HG03520 (cell line): ENCODE data around the gene SLC7A5.
"Not testable (repeated sequence)": the region's sequence is repeated elsewhere in the genome, so short reads cannot be mapped to it uniquely, and the experiment has no call there.

Experiments
- ATAC-seq: cut with Tn5 transposase; IDR thresholded peaks from one replicate; pipeline ENCODE4 v1.9.1; 2021; ENCODE audit warnings: mild to moderate bottlenecking, moderate library complexity; ENCODE audit not compliant: unreplicated experiment

Gene SLC7A5

DNA sequence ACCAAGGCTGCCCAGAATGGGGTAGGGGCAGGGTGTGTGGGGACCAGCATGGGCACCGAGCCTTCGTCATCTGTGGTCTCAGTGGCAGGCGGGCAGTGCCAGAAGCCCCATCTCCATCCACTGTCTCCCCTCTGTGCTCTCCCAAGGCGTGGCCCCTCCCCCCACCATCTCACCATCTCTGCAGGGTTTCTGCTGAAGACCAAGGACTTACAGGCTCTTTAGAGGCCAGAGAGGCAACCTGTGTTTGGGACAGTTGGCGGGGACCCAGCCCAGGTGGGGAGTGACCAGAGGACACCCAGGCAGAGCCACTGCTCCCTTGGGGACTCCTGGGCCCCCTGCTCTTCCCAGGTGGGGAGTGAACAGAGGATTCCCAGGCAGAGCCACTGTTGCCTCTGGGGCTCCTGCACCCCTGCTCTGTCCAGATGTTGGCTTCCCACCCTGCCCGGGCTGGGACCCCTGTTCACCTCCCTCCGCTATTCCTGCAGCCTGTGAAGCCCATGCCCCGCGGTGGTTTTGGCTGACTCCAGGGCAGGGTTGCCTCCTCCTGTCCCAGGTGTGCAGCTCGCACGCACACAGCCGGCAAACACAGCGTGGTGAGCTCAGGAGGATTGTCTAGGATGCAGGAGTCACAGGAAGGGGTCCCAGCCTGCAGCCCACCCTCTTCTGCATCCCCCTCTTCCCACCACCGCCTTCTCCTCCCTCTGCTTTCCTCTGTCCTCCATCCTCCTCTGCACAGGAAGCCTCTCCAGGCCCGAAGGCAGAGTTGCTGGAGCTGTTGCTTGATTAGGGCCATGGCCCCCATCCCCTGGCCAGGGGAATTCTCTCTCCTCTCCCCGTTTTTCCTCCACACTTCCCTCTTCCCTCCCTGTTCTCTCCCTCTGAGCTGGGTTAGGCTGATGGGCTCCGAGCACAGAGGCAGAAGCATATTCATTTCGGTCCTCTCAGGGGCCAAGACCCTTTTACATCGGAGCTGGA is 45.0 kb downstream of the SLC7A5 start:
- no peak for ATAC-seq

DNA sequence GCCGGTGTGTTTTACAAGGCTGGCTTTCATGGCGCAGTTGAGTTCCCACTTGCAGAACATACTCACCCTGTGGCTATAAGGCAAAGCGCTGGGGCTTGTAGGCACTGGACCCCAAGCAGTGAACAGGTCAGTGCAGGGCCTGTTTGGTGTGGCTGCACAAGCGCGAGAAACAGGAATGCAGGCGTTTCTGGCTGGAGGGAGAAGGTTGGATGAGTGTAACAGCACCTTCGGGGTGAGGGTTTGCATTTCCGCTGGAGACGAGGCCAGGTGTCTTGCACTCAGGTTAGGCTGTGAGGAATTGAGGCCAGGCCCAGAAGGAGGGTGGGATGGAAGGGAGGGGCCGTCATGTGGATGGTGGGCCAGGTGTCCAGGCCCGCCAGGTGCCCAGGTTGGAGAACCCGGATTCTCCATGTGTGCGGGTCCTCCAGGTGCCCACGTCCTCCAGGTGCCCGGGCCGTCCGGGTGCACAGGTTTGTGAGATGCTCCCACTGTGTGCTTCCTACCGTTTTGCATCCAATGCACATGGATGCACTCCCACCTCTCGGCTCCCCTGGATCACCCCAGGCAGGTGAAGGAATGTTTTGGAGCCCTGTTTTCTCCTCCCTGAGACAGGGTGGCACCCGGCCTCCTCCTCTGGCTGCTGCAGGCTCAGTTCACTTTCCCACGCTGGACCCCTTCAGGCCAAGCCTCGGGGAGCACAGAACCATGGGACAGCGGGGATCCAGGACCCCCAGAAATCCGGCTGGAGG is 46.0 kb downstream of the SLC7A5 start:
- ATAC-seq, result no peak

DNA sequence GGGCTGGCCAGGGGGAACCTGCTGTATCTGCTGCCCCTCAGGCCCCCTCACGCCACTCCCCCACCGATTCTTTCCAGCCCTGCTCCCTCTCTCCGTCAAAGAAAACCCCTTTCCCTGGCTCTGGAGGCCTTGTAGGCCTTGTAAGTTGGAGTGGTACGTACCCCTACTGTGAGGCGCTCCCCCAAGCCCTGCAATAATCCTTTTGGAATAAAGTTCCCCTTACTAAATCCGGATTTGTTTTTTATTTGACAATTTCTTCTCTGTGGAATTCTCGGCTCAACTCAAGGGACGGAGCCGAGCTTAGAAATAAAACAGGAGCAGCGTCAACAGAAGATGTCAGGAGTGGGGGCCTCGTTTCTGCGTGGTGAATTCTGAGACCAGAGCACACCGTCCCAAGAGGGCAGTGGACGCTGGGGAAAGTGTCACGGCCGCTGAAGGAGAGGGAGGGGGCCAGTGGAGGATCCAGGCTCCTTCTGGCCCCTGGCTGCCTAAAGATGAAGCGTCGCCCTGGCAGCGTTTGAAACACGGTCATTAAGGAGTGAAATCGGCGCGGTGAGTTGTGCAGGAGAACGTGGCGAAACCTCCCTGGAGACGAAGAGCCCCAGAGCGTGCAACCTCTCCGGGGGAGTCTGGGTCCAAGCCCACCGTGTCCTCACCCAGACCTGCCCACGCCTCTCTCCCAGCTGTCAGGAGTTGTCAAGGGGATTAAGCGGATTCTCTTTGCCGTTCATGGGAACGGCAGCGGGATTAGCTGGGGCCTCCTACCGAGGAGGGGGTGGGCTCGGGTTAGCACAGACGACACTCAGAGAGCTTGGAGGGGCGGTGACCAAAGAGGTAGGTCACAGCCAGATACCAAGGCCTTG is 47.0 kb downstream of the SLC7A5 start:
- ATAC-seq, result no peak

DNA sequence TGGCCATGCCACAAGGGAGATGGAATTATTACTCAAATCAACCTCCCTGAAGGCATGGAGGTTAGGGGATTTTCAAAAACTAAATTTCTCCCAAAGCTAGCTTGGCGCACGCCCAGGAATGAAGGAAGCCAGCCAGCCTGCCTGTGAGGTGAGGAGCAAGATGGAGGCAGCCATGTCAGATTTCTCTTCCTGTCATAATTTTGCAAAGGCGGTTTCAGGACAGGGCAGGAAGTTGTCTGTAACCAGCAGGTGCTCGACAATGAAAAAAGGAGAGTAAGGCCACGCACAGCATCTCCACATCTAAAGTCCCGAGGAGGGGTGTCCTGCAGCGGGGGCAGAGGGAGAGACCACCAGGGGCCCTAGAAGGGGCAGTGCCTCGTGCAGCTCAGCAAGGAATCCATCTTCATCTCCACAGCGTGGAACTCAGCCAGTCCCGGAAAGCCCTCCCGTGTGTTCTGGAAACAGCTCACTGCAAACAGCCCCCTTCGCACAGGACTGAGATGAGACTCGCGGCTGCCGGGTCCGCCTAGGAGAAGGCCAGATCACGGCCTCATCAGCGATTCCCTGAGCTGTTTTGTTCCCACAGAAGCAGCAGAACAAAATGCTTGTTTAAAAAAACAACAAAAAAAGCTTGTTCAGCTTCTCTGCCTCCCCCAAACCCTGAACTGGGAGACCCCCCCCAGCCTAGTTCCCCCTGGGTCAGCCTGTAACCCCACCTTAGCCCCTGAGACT is 47.8 kb downstream of the SLC7A5 start:
- no peak for ATAC-seq

DNA sequence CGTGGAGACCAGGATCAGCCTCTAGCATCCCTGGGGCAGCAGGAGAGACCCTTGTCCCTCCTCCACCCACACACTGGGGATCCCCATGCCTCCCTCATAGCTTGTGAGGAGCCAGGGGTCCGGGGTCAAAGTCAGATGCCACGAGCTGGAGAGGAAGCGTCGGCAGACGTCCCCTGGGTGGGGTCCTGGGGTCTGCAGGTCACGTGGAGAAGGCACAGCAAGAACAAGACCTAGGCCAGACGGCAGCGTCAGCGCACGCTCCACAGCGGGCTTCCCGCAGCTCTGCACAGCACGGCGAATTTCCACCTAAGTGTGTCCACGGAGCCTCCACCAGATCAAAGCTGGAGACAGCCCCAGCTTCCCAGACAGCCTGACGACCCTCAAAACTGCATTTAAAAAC is 49.3 kb downstream of the SLC7A5 start:
- no peak for ATAC-seq

DNA sequence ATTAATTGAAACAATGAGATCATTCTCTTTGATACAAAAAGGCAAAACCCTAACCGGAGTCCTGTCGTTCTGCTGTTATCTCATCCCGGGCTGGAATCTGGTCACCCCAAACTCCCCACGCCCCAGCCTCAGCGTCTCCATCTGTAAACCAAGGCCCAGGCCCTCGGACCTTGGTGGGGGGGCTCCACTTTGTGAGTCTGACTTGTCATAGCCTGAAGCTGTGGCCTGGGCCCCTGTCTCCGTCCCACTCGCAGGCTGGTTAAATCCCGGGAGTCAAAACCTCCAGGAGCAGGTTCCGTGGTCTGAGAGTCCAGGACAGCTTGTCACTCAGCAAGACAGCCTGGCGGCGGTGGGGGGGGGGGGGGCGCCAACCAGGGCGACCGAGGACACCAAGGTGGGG is 50.0 kb downstream of the SLC7A5 start:
- no peak for ATAC-seq

DNA sequence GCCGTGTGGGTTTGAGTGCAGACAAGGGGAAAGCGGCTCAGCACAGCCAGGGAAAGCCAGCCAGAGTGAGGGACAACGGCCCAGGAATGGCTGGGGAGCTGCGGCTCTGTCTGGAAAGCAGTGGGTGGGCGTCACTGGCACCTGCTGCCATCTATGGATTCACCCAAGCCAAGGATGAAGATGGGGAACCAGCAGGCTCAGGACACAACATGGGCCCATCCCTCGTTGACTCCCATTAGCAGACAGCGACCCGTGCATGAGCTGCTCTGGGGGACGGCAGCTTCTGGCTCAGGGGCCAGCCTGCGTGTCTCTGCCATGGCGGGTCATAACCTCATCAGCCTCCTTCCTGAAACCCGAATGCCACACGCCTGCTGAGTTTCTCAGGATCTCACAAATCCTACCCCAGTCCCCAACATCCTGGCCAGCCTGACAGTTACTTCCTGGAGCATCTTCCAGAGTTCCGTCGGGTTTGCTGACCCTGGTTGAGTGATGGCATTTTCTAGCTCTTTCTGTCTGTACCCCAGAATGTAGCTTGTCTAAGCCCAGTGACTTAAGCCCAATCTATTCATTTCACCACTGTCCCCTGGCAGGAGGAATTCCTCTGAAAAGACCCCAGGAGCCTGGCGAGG is 50.7 kb downstream of the SLC7A5 start:
- no peak for ATAC-seq

DNA sequence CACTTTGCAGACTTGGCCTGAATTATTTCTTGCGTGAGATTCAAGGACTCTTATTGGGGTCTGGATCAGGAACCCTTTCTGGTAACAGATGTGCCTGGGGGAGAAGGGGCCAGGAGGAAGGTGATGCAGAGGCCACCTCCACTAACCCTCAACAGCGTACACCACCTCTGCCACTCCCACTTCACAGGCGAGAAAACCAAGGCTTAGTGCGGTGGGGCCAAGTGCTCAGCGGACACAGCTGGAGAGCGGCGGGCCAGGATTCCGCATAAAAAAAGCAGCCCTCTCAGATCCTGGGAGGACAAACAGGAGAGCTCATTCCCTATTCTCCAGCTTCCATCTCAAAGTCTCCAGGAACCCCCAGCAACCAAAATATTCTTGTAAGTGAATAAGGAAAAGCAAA is 51.4 kb downstream of the SLC7A5 start:
- ATAC-seq, result no peak

DNA sequence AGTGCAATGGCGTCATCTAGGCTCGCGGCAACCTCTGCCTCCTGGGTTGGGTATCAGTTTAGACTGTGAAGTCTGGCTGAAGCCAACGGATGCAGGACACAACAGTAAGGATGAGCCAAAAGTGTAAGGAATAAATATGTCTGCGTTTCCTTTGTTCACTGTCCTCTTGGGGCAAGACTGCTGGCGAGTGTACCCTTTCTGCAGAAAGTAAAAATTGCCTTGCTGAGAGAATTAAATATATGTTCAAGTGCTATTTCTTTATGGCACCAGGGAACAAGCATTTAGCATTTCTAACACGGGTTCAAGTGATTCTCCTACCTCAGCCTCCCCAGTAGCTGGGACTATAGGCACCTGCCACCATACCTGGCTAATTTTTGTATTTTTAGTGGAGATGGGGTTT is 51.9 kb downstream of the SLC7A5 start:
- ATAC-seq, result not testable (repeated sequence)

DNA sequence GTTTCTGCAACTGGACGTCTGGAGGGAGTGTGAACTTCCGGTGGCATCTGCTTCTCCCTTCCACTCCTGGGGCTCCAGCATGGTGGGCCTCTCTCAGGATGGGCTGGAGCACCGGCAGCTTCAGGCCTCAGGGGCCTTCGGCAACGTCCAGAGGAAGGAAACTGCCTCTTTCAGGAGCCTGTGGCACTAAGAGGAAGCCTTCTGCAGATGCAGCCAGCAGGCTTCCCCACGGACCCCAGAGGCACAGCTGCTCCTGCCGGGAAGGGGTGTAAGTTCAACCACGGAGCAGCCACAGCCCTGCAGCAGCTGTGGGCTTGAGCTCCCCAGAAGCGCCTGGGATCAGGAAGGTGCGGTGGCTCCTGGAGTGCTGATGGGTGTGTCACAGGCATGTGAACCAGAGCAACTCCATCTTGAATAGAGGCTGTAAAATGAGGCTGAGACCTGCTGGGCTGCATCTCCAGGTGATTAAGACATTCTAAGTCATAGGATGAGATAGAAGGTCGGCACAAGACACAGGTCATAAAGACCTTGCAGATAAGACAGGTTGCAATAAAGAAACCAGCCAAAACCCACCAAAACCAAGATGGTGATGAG is 52.7 kb downstream of the SLC7A5 start:
- ATAC-seq, result no peak

DNA sequence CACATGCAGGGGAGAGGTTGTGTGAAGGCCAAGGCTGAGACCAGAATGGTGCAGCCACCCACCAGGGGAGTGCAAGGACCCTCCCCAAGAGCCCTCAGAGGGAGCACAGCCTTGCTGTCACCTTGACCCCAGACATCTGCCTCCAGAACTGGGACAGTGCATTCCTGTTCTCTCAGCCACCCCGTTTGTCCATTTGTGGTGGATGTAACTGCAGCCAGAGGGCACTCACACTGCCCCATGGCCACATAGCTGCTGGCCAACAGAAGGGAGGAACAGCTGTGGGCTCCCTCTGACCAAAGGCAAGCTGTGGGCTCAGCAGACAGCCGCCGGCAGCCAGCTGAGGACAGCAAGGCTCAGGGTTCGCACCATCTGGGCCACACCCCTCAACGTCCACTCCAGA is 53.7 kb downstream of the SLC7A5 start:
- no peak for ATAC-seq

DNA sequence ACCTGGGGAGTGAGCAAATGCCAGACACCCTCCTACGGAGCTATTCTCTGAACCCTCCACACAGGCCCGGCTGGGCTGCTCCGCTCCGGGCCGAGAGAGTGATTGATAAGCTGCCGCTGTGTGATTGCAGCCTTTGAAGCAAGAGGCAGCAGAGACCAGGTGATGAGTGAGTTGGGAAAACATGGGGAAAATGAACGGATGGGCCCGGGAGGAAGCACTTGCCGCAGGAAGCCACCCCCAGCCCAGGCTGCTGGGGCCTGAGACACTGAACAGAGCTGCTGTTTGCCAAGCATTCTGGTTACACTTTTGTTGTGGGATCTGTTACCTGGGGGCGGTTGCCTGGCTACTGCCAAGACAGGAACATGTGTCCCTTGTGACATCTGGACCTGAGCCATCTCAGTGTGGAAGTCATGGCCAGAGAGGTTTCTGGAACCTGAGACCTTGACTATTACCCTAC is 57.1 kb downstream of the SLC7A5 start:
- no peak for ATAC-seq

DNA sequence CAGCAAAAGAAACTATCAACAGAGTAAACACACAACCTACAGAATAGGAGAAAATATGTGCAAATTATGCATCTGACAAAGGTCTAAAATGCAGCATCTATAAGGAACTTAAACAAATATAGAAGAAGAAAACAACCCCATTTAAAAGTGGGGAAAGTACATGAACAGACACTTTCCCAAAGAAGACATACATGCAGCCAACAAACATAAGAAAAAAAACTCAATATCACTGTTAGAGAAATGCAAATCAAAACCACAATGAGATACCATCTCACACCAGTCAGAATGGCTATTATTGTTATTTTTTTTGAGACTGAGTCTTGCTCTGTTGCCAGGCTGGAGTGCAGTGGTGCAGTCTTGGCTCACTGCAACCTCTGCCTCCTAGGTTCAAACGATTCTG is 57.9 kb downstream of the SLC7A5 start:
- ATAC-seq, result not testable (repeated sequence)

DNA sequence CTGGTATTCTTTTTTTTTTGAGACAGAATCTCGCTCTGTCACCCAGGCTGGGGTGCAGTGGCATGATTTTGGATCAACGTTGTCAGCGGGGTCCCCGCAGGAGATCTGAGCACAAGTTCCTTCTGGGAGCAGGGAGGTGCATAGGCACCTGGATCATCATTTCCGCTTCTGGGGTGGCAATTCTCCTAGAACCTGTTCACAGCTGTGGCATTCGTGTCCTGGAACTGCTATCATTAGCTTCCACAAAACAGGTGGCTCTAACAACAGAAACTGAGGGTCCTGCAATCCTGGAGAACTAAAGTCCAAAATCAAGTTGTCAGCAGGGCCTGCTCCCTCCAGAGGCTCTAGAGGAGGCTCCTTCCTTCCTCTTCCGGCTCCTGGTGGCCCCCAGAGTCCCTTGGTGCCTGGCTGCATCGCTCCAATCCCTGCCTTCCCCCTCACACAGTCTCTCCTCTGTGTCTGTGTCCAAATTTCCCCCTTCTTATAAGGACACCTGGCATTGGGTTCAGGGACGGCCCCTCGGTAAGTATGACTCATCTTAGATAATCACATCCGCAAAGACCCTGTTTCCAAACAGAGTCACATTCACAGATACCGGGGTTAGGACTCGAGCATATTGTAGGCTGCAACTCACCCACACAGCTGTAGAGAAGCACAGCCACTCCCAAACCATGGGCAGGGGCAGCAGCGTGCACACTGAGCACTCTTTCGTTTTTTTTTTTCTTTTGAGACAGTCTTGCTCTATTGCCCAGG is 60.0 kb downstream of the SLC7A5 start:
- ATAC-seq, result peak; percentile 46

DNA sequence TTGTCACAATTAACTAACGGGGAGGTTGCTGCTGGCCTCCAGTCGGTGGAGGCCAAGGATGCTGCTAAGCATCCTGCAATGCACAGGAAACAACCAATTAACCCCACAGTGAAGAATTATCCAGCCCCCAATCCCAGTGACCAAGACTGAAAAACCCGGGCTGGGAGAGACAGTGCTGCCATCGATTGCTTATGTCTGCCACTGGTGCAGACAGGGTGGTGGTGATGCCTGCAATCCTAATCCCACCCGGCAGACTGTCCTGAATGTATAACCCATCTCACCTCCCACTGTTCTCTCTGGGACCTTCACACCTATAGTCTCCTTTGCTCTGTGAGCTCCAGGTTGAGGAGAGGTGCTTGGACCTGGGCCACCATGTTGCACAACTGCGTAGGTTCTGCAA is 61.2 kb downstream of the SLC7A5 start:
- no peak for ATAC-seq

DNA sequence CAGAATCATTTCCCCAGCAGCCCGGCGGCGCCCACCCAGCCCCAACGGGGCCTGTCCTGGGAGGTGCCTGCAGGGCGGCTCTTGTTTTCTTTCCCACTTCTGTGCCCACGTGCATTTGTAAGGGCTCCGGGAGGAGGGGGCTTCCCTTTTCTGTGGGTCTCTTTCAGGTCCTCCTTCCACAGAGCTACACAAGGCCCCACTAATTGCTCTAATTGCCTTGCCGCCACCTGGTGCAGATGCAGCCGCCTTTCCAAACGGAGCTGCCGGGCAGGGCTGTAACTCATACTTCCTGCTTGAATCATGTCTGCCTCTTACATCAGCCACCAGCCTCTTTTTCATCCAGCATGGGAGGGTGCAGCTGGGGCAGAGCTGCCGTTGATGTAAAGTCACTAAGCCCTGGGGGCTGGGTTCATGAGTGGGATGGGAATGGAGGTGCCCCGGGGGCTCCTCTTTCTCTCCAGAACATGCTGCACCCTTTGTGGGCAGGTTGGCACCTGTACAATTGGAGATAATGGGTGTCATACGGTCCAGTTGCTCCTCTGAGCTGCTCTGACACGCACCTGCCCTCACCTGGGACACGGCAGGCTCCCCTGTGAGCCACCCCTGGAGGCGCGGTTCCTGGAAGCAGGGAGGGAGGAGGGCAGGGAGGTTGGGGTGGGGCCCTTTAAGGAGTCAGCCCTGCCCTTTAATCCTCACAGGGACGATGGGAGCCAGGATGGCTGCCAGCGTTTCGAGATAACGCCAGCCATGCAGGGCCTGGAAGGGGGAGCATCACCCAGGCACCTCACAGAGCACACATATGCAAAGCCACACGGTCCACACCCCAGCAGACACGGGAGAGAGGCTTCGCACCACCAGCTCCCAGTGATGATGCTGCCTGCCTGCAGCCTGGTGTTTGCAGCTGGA is 62.4 kb downstream of the SLC7A5 start:
- ATAC-seq, result no peak

DNA sequence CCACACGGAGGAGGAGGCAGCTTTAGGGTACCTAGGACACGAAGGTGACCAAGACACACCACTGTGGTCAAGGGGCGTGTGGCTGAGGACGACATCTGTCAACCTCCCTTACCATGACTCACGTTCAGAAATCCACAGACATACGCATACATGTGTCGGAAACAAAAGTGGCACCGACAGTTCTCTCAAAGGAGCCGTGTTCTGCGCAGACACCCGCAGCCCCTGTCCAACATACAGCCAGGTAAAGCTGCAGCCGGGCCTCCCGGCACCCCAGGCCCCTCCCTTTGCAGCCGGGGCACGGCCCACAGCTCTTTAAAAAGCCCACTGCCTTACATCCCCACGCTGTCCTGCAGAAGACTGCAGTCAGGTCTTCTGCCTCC is 63.1 kb downstream of the SLC7A5 start:
- no peak for ATAC-seq

DNA sequence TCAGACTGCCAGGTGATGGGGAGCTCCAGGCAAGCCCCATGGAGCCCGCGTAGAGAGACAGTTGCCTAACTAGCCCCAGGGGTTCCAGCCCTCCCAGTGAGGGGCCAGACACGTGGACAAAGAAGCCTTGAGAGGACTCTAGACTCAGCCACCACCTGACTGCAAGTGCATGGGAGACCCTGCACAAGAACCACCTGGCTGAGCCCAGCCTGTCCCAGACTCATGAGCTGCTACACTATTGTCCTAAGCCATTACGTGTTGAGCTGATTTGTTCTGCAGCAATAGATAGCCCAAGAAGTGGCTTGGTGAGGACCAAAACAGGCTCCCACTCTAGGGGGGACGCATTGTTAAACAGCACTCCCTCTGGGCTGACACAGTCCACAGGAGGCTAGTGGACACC is 65.9 kb downstream of the SLC7A5 start:
- no peak for ATAC-seq
